Smooth muscle cell (in vitro differentiated cells): ENCODE measurements around the gene NELL2. TPM values are rescaled to one million over a fixed set of nuclear protein-coding genes. Genes with fewer than 3 reads are reported as not detected.
"Not testable (repeated sequence)": the region's sequence is repeated elsewhere in the genome, so short reads cannot be mapped to it uniquely, and the experiment has no call there.

Experiments
- DNase-seq: peaks from one replicate; lab custom pipeline; 2025; ENCODE audit not compliant: unreplicated experiment; lab: John Stamatoyannopoulos, UW
- H2AFZ ChIP-seq: fragments of 200-600 bp; sonication (generic); 2 replicates; pipeline ENCODE4 v1.6.0; 2016; ENCODE audit warnings: antibody characterized with exemption, low read depth, mild to moderate bottlenecking
- H3F3A ChIP-seq: fragments of 200-600 bp; sonication (generic); 2 replicates; pipeline ENCODE4 v1.6.0; 2017; ENCODE audit warnings: antibody characterized with exemption, low read depth
- H3K27ac ChIP-seq: fragments of 200-600 bp; sonication (generic); 2 replicates; pipeline ENCODE4 v1.5.1; 2016; ENCODE audit warnings: low read depth, mild to moderate bottlenecking
- H3K27me3 ChIP-seq: fragments of 200-600 bp; sonication (generic); 2 replicates; pipeline ENCODE4 v1.6.1; 2016; ENCODE audit warnings: low read depth, mild to moderate bottlenecking
- H3K36me3 ChIP-seq: fragments of 200-600 bp; sonication (generic); 2 replicates; pipeline ENCODE4 v1.5.1; 2016; ENCODE audit warnings: low read depth
- H3K4me1 ChIP-seq: fragments of 200-600 bp; sonication (generic); 2 replicates; pipeline ENCODE4 v1.5.1; 2016; ENCODE audit warnings: low read depth
- H3K4me2 ChIP-seq: fragments of 200-600 bp; sonication (generic); 2 replicates; pipeline ENCODE4 v1.6.0; 2016; ENCODE audit warnings: mild to moderate bottlenecking
- H3K4me3 ChIP-seq: fragments of 200-600 bp; sonication (generic); 2 replicates; pipeline ENCODE4 v1.5.1; 2016; ENCODE audit warnings: mild to moderate bottlenecking
- H3K79me2 ChIP-seq: fragments of 200-600 bp; sonication (generic); 2 replicates; pipeline ENCODE4 v1.6.0; 2016; ENCODE audit warnings: low read depth, mild to moderate bottlenecking
- H3K9ac ChIP-seq: fragments of 200-600 bp; sonication (generic); 2 replicates; pipeline ENCODE4 v1.6.0; 2016; ENCODE audit warnings: low read depth
- H3K9me3 ChIP-seq: fragments of 200-600 bp; sonication (generic); replicated peaks from 2 replicates; pipeline ENCODE4 v1.5.1; 2016; ENCODE audit warnings: low read depth
- H4K20me1 ChIP-seq: fragments of 200-600 bp; sonication (generic); 2 replicates; pipeline ENCODE4 v1.6.0; 2016; ENCODE audit warnings: low read depth
- CTCF ChIP-seq: fragments of 200-600 bp; sonication (generic); IDR thresholded peaks from 2 replicates; pipeline ENCODE4 v1.5.1; 2017; ENCODE audit warnings: borderline replicate concordance, mild to moderate bottlenecking, antibody characterized with exemption; ENCODE audit not compliant: insufficient read depth, poor library complexity, severe bottlenecking
- WGBS: methylation state at CpG from one replicate; pipeline ENCODE4 v1.1.7; 2016; ENCODE audit warnings: low lambda C conversion rate; 5-methylcytosine and 5-hydroxymethylcytosine counted together
- polyA plus RNA-seq: library from polyadenylated mRNA; unstranded; fragments of >200 nt; fragmentation: Nextera tagmentation; extraction: Ambion mirVana; gene quantifications from 2 replicates; pipeline ENCODE4 v1.2.1, GENCODE V29; 2016
- total RNA-seq: library from RNA; depleted of rRNA; stranded (reverse); fragments of >200 nt; gene quantifications from 2 replicates; pipeline ENCODE4 v1.2.3, GENCODE V29; 2014

The NELL2 gene
- total and polyA plus RNA-seq, 2 experiments from 2014 or later: 16.8 TPM; not detected in 1

GRCh38 chr12:44904321-44904720 is 28.2 kb upstream of the NELL2 start:
- no peak overlapping the region for H3K27ac ChIP-seq
- H3K4me2 ChIP-seq: no peak overlapping the region
- TF ChIP-seq CTCF: no peak
- no peak overlapping the region for H3K4me3 ChIP-seq
- DNase-seq: no peak
- peaks cover 10% of the 10 kb centered on the region for H3K4me1 ChIP-seq
- WGBS: 75% methylated on average over 2 of the region's 2 CpGs
- H3K36me3 ChIP-seq: no peaks in the 10 kb centered on the region
- no peak overlapping the region for H3K9ac ChIP-seq
- H2AFZ ChIP-seq: no peak overlapping the region
- no peaks in the 10 kb centered on the region for H3K27me3 ChIP-seq
- H3F3A ChIP-seq: no peaks in the 10 kb centered on the region
- H3K9me3 ChIP-seq: no peaks in the 10 kb centered on the region
- H3K79me2 ChIP-seq: no peaks in the 10 kb centered on the region
- H4K20me1 ChIP-seq: no peaks in the 10 kb centered on the region

- not testable (repeated sequence) for H3K4me3 ChIP-seq, H3F3A ChIP-seq, H3K36me3 ChIP-seq, H3K4me1 ChIP-seq, H3K9ac ChIP-seq, H3K4me2 ChIP-seq, DNase-seq, H3K9me3 ChIP-seq, H2AFZ ChIP-seq, H3K79me2 ChIP-seq, H4K20me1 ChIP-seq, H3K27me3 ChIP-seq, H3K27ac ChIP-seq
- 86% methylated on average over 6 of the region's 6 CpGs for WGBS
Measured at GRCh38 chr12:44898108-44898507, 22.0 kb upstream of the NELL2 start.

GRCh38 chr12:44889926-44890325 is 13.8 kb upstream of the NELL2 start:
- Histone ChIP-seq H4K20me1 (no peaks in the 10 kb centered on the region), H3K4me1 (no peaks in the 10 kb centered on the region), H3K4me3 (no peak overlapping the region), H3K36me3 (no peaks in the 10 kb centered on the region), H3K9ac (no peak overlapping the region), H3K9me3 (no peaks in the 10 kb centered on the region), H3K79me2 (no peaks in the 10 kb centered on the region), H3K4me2 (no peak overlapping the region), H3K27me3 (no peaks in the 10 kb centered on the region), H2AFZ (no peak overlapping the region), H3F3A (no peaks in the 10 kb centered on the region), H3K27ac (no peak overlapping the region)
- DNase-seq: no peak
- WGBS: 86% methylated on average over 3 of the region's 3 CpGs
- TF ChIP-seq CTCF: no peak

- no peak overlapping the region for H3K27ac ChIP-seq
- H3K4me1 ChIP-seq: no peaks in the 10 kb centered on the region
- 31% methylated on average over 3 of the region's 3 CpGs for WGBS
Measured at GRCh38 chr12:44889162-44889561, 13.0 kb upstream of the NELL2 start.

More at GRCh38 chr12:44889162-44889561, 13.0 kb upstream of the NELL2 start:
- no peaks in the 10 kb centered on the region for H3F3A ChIP-seq
- no peaks in the 10 kb centered on the region for H3K9me3 ChIP-seq
- H3K9ac ChIP-seq: no peak overlapping the region
- H3K36me3 ChIP-seq: no peaks in the 10 kb centered on the region
- no peak overlapping the region for H2AFZ ChIP-seq
- H3K4me3 ChIP-seq: no peak overlapping the region
- H3K79me2 ChIP-seq: no peaks in the 10 kb centered on the region
- no peak for DNase-seq
- no peaks in the 10 kb centered on the region for H3K27me3 ChIP-seq
- no peak for TF ChIP-seq CTCF
- H3K4me2 ChIP-seq: peak overlapping the region; percentile 66
- no peaks in the 10 kb centered on the region for H4K20me1 ChIP-seq
